H9 (cell line): Measurements from ENCODE around the gene C1orf185. TPM values are rescaled to one million over a fixed set of nuclear protein-coding genes. Genes with fewer than 3 reads are reported as not detected.

Experiments
- DNase-seq: peaks from one replicate; pipeline ENCODE4 v3.0.0-alpha.2; 2017
- H2AFZ ChIP-seq: one replicate; pipeline ENCODE4 v1.6.1; 2013; ENCODE audit warnings: mild to moderate bottlenecking, low read length, control low read depth, moderate library complexity
- H2AK5ac ChIP-seq: 2 replicates; pipeline ENCODE4 v1.6.1; 2013; ENCODE audit warnings: low read length, control low read depth, mixed read lengths; ENCODE audit not compliant: insufficient read length
- H2BK120ac ChIP-seq: one replicate; pipeline ENCODE4 v1.6.1; 2013; ENCODE audit warnings: low read depth, mild to moderate bottlenecking, low read length, control low read depth, inconsistent platforms; ENCODE audit not compliant: poor library complexity, severe bottlenecking
- H2BK12ac ChIP-seq: 2 replicates; pipeline ENCODE4 v1.6.1; 2013; ENCODE audit warnings: low read length, control low read depth, mixed read lengths, low read depth; ENCODE audit not compliant: insufficient read length
- H2BK15ac ChIP-seq: 2 replicates; pipeline ENCODE4 v1.6.1; 2013; ENCODE audit warnings: low read depth, low read length, control low read depth
- H2BK20ac ChIP-seq: one replicate; pipeline ENCODE4 v1.6.1; 2013; ENCODE audit warnings: low read depth, mild to moderate bottlenecking, low read length, control low read depth, inconsistent platforms; ENCODE audit not compliant: poor library complexity, severe bottlenecking
- H2BK5ac ChIP-seq: 2 replicates; pipeline ENCODE4 v1.6.1; 2013; ENCODE audit warnings: low read length, control low read depth, mixed read lengths; ENCODE audit not compliant: insufficient read length
- H3K14ac ChIP-seq: 2 replicates; pipeline ENCODE4 v1.6.1; 2013; ENCODE audit warnings: low read length, control low read depth; ENCODE audit not compliant: insufficient read depth
- H3K18ac ChIP-seq: 2 replicates; pipeline ENCODE4 v1.6.1; 2013; ENCODE audit warnings: low read depth, mild to moderate bottlenecking, mixed read lengths, low read length, control low read depth; ENCODE audit not compliant: insufficient read length
- H3K23ac ChIP-seq: 2 replicates; pipeline ENCODE4 v1.6.1; 2013; ENCODE audit warnings: low read length, control low read depth, mixed read lengths, low read depth; ENCODE audit not compliant: insufficient read length
- H3K23me2 ChIP-seq: 2 replicates; pipeline ENCODE4 v1.6.1; 2013; ENCODE audit warnings: low read depth, mild to moderate bottlenecking, mixed read lengths, low read length, control low read depth; ENCODE audit not compliant: insufficient read length, poor library complexity, severe bottlenecking
- H3K27ac ChIP-seq: 2 replicates; pipeline ENCODE4 v1.5.1; 2013; ENCODE audit warnings: low read length, control low read depth, mixed read lengths, low read depth; ENCODE audit not compliant: insufficient read length
- H3K27me3 ChIP-seq: 2 replicates; pipeline ENCODE4 v1.6.1; 2013; ENCODE audit warnings: low read length, control low read depth, inconsistent platforms; ENCODE audit not compliant: insufficient read depth
- H3K4ac ChIP-seq: 2 replicates; pipeline ENCODE4 v1.6.1; 2013; ENCODE audit warnings: low read depth, mild to moderate bottlenecking, control low read depth, inconsistent platforms, low read length, moderate library complexity
- H3K4me1 ChIP-seq: 2 replicates; pipeline ENCODE4 v1.6.1; 2013; ENCODE audit warnings: low read length, control low read depth, inconsistent platforms; ENCODE audit not compliant: insufficient read depth
- H3K4me2 ChIP-seq: 2 replicates; pipeline ENCODE4 v1.6.1; 2013; ENCODE audit warnings: low read length, control low read depth, mixed read lengths; ENCODE audit not compliant: insufficient read length, insufficient read depth
- H3K56ac ChIP-seq: 2 replicates; pipeline ENCODE4 v1.6.1; 2013; ENCODE audit warnings: low read depth, mild to moderate bottlenecking, mixed read lengths, low read length, control low read depth; ENCODE audit not compliant: insufficient read length
- H3K79me1 ChIP-seq: 2 replicates; pipeline ENCODE4 v1.6.1; 2013; ENCODE audit warnings: low read depth, mild to moderate bottlenecking, moderate library complexity, low read length, control low read depth, inconsistent platforms; ENCODE audit not compliant: insufficient read depth, poor library complexity, severe bottlenecking
- H3K79me2 ChIP-seq: 2 replicates; pipeline ENCODE4 v1.6.1; 2013; ENCODE audit warnings: low read length, control low read depth, inconsistent platforms; ENCODE audit not compliant: insufficient read depth
- H3K9ac ChIP-seq: 2 replicates; pipeline ENCODE4 v1.6.1; 2013; ENCODE audit warnings: low read length, control low read depth, mixed read lengths; ENCODE audit not compliant: insufficient read length; ENCODE audit errors: extremely low read depth
- H3K9me3 ChIP-seq: one replicate; pipeline ENCODE4 v1.6.1; 2013; ENCODE audit warnings: low read depth, low read length, inconsistent platforms; ENCODE audit not compliant: control insufficient read depth
- H3T11ph ChIP-seq: one replicate; pipeline ENCODE4 v1.6.1; 2013; ENCODE audit warnings: mild to moderate bottlenecking, low read length, control low read depth, inconsistent platforms
- H4K20me1 ChIP-seq: one replicate; pipeline ENCODE4 v1.6.1; 2013; ENCODE audit not compliant: control insufficient read depth, insufficient read length, insufficient read depth
- H4K5ac ChIP-seq: 2 replicates; pipeline ENCODE4 v1.6.1; 2013; ENCODE audit warnings: low read depth, mild to moderate bottlenecking, mixed read lengths, low read length, control low read depth; ENCODE audit not compliant: insufficient read length
- H4K8ac ChIP-seq: replicated peaks from 2 replicates; pipeline ENCODE4 v1.6.1; 2013; ENCODE audit warnings: low read length, control low read depth, mixed read lengths, low read depth; ENCODE audit not compliant: insufficient read length
- H4K91ac ChIP-seq: 2 replicates; pipeline ENCODE4 v1.6.1; 2013; ENCODE audit warnings: low read depth, mild to moderate bottlenecking, moderate library complexity, mixed read lengths, low read length, control low read depth; ENCODE audit not compliant: insufficient read length
- H3K27ac Mint-ChIP-seq, 3 experiments: 2 replicates in 2 of 3; 3 replicates in 1 of 3; pipeline ENCODE4 v1.8.0; 2020 to 2021; ENCODE audit warnings: mixed read lengths in 3 of 3, mild to moderate bottlenecking in 1 of 3, moderate library complexity in 1 of 3
- H3K27me3 Mint-ChIP-seq: 2 replicates; pipeline ENCODE4 v1.8.0; 2021; ENCODE audit warnings: low read depth, mild to moderate bottlenecking, moderate library complexity, mixed read lengths
- H3K36me3 Mint-ChIP-seq, 3 experiments: 2 replicates in 2 of 3; 3 replicates in 1 of 3; pipeline ENCODE4 v1.8.0; 2020 to 2021; ENCODE audit warnings: low read depth in 3 of 3, mixed read lengths in 3 of 3; ENCODE audit not compliant: insufficient read depth in 1 of 3
- H3K4me1 Mint-ChIP-seq, 2 experiments: 2 replicates each; pipeline ENCODE4 v1.8.0; 2020; ENCODE audit warnings: mixed read lengths in 2 of 2
- H3K4me3 Mint-ChIP-seq, 2 experiments: 2 replicates in 1 of 2; 3 replicates in 1 of 2; pipeline ENCODE4 v1.8.0; 2020 to 2021; ENCODE audit warnings: mild to moderate bottlenecking in 2 of 2, mixed read lengths in 2 of 2, moderate library complexity in 1 of 2
- H3K9me3 Mint-ChIP-seq, 2 experiments: 2 replicates in 1 of 2; 3 replicates in 1 of 2; pipeline ENCODE4 v1.8.0; 2020; ENCODE audit warnings: mild to moderate bottlenecking in 2 of 2, mixed read lengths in 2 of 2, moderate library complexity in 1 of 2
- CTCF ChIP-seq: fragments of 200-600 bp; sonication (generic); conservative IDR thresholded peaks from 3 replicates; pipeline ENCODE4 v1.8.0; 2021; ENCODE audit warnings: antibody characterized with exemption, mild to moderate bottlenecking
- WGBS: extraction: QIAGEN DNeasy Blood & Tissue Kit; methylation state at CpG from one replicate; pipeline ENCODE4 v1.1.7; 2013; ENCODE audit warnings: missing lambda C conversion rate, low lambda C conversion rate, mixed read lengths; ENCODE audit not compliant: insufficient read length; ENCODE audit errors: extremely low coverage; 5-methylcytosine and 5-hydroxymethylcytosine counted together
- total RNA-seq: library from RNA; stranded (reverse); gene quantifications from 2 replicates; pipeline ENCODE4 v1.2.1, GENCODE V29; 2021

C1orf185 gene
- total RNA-seq, 1 experiment from 2014 or later, result not detected

GRCh38 chr1:51115714-51116404, 13.8 kb downstream of the C1orf185 start:
- no peak overlapping the region for H2AFZ ChIP-seq
- no peak overlapping the region for H3K4me2 ChIP-seq
- H3K27ac Mint-ChIP-seq, result no peak overlapping the region
- H2BK20ac ChIP-seq, result no peak overlapping the region
- no peaks in the 10 kb centered on the region for H3K9me3 ChIP-seq
- no peaks in the 10 kb centered on the region for H3K79me1 ChIP-seq
- H3K56ac ChIP-seq, result no peak overlapping the region
- no peaks in the 10 kb centered on the region for H3K9me3 Mint-ChIP-seq
- H3K27ac ChIP-seq, result no peak overlapping the region
- no peak overlapping the region for H4K8ac ChIP-seq
- H3K4me1 Mint-ChIP-seq, result no peaks in the 10 kb centered on the region
- TF ChIP-seq CTCF, result no peak
- no peak overlapping the region for H3K4ac ChIP-seq
- H3K23me2 ChIP-seq, result no peaks in the 10 kb centered on the region
- no peak overlapping the region for H4K91ac ChIP-seq
- H3K14ac ChIP-seq, result no peak overlapping the region
- H3K9ac ChIP-seq, result no peak overlapping the region
- H2BK120ac ChIP-seq, result no peak overlapping the region
- no peak overlapping the region for H3K18ac ChIP-seq
- no peaks in the 10 kb centered on the region for H3K27me3 ChIP-seq
- no peak overlapping the region for H3K23ac ChIP-seq
- H2BK12ac ChIP-seq, result no peak overlapping the region
- DNase-seq, result no peak
- H3K36me3 Mint-ChIP-seq, result no peaks in the 10 kb centered on the region
- H2BK15ac ChIP-seq, result no peak overlapping the region
- no CpG with 5 or more reads among the region's 7 CpGs for WGBS
- no peak overlapping the region for H4K5ac ChIP-seq
- H4K20me1 ChIP-seq, result no peaks in the 10 kb centered on the region
- H3T11ph ChIP-seq, result no peak overlapping the region
- no peak overlapping the region for H2BK5ac ChIP-seq
- no peak overlapping the region for H3K4me3 Mint-ChIP-seq
- H3K4me1 ChIP-seq, result no peaks in the 10 kb centered on the region
- no peaks in the 10 kb centered on the region for H3K79me2 ChIP-seq
- H3K27me3 Mint-ChIP-seq, result no peaks in the 10 kb centered on the region; the same call in none of the 2 replicates
- H2AK5ac ChIP-seq, result no peak overlapping the region
